GM19455 (cell line): Measurements from ENCODE around the gene ANXA11.
A peak's percentile ranks its signal among the peaks of the same experiment; 100 is the strongest.

Experiments
- ATAC-seq: cut with Tn5 transposase; IDR thresholded peaks from one replicate; pipeline ENCODE4 v1.9.1; 2021; ENCODE audit not compliant: unreplicated experiment

Gene ANXA11

GRCh38 chr10:80188713-80189112, 16.6 kb downstream of the ANXA11 start:
- ATAC-seq: no peak

DNA sequence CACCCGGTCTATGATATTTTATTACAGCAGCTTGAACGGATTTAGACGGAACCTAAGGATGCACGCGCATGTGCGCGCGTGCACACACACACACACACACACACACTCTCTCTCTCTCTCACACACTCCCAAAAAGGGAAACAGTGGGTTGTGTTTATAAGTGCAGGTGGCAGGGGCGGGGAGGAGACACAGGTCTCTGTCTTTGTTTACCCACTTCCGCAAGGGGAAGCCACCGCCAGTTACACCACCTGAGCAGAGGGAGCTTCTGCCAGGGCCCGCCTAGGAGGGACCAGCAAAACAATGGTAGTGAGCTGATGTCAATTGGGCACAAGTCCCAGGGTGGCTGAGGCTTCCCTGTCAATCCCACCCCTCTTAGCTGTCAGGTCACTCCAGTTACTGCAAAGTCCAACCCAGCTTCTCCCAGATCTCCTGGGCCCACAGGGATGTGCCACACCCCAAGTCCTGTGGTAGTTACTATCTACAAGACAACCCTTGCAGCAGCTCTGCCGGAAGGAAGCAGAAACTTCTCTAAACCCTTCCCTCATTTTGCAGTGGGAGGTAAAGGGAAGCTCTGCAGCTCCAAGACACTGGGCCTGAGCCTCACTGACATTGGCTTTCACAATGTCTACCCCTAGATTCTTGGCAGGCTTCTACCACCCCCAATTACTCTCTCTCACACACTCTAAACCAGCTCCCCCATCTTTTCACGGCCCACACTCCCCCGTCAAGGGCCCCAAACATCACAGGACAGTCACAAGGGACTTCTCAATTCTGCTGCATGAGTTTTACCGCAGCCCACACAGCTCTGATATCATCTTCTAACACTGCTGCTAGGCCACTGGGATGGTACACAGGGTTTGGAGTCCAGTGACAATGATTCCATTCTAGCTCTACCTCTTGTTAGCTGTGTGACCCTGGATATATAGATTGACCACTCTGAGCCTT, 17.6 kb downstream of the ANXA11 start:
- ATAC-seq: peak; percentile 87

GRCh38 chr10:80187060-80187459, 18.3 kb downstream of the ANXA11 start:
- ATAC-seq: no peak

DNA sequence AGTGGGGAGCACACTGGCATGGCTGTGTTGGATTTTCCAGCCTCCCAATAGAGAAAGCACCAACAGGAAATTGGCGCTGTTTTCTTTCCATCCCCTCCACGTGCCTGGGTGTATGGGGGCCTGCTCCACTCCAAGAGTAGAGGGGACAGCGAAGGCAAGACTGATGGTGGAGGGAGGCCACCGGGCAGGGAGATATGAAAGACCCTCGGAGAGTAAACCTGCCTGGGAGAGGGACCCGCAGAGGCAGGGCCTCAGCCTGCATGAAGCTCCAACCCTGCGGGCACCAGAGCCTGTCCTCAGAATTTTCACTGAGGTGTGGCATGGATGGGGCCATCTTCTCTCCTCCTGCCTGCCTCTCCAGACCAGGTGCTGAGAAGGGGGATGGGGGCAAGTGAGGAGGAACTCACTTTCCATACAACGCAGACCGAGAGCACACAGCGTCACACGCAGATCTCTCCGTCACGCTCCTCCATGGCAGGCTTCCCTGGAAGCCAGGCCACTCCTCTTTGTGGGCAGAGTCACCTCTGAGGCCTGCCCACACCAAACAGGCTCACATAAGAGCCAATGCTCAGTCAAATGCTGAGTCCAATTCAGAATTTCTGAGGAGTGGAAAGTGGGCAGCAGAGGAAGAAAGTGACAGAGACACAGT, 18.8 kb downstream of the ANXA11 start:
- ATAC-seq: no peak

- no peak for ATAC-seq
Observed at GRCh38 chr10:80185578-80186299, 19.6 kb downstream of the ANXA11 start.

DNA sequence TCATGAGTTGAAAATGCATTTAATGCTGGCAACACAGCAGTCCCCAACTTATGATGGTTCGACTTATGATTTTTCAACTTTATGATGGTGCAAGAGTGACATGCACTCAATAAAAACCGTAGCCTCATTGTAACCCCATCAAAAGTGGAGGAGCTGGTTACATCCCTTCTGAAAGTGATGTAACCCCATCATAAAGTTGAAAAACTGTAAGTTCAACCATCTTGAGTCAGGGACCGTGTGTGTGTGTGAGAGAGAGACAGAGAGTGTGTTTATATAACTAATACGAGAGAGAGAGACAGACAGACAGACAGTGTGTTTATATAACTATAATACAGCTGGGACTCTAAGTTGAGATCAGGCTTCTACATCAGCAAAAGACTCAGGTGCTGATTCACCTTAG, 21.0 kb downstream of the ANXA11 start:
- ATAC-seq: no peak

DNA sequence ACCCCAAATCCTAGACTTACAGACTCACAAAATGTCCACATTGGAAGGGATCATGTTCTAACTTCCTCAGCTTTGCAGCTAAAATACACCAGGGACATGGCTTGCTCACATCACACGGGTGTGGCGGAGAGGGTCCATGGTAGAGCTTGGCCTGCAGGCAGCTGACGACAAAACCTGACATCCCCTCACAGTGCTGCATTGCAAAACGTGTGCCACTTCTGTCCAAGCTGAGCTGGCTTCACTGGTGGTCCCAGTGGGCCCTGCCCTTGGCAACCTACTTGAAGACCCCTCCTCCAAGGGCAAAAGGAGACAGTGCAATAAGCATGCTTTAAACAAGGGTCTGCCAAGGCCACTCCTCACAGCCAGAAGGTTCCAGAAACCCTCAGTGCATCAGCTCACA, 21.9 kb downstream of the ANXA11 start:
- ATAC-seq: no peak

DNA sequence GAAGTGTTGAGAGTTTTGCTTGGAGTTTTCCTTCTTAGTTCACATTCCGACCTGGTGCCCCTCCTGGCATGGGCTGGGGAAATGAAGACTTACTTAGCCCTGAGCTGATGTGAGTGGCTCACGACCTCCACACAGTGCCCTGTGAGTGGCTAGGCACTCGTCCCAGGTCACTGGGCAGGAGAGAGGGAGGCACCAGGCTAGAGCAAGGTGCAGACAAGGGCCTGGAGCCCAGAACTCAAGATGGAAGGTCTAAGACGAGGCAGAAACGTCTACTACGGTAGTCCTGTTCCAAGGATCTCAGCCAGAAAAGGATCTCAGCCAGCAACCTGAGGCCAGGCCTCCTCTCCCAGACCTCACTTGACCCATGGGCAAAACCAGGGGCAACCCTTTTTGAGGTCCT, 22.4 kb downstream of the ANXA11 start:
- ATAC-seq: no peak

- no peak for ATAC-seq
Observed at GRCh38 chr10:80177781-80178636, 27.3 kb downstream of the ANXA11 start.

GRCh38 chr10:80176526-80176925, 28.8 kb downstream of the ANXA11 start:
- ATAC-seq: no peak

DNA sequence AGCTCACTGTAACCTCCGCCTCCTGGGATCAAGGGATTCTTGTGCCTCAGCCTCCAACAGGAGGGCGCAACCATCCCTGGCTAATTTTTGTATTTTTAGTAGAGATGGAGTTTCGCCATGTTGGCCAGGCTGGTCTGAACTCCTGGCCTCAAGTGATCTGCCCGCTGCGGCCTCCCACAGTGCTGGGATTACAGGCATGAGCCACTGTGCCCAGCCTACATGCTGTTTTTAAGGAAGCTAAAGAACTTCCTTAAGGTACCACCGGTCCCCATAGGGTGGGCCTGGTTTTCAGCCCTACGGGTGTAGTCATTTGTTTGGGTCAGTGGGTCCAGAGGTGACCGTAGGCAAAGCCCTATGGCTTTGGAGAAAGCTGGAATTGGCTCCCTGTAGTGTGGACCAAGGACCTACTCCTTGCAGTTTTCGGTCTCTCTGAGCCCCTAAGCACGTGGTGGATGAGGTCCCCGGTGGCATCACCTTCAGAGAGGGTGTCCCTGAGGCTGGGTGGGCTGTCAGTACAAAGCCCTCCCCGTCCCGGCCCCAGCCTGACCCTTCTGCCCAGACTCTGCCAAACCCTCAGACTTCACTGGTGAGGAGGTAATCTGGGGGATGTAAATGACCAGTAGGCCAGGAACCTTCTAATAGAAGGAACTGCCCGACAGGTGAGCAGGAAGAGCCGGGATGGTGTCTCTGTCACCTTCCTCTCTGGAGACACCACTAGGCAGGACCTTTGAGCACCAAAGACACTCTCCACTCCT, 30.5 kb downstream of the ANXA11 start:
- no peak for ATAC-seq

GRCh38 chr10:80173466-80173865, 31.9 kb downstream of the ANXA11 start:
- ATAC-seq: no peak

- ATAC-seq: no peak
Observed at GRCh38 chr10:80172896-80173295, 32.4 kb downstream of the ANXA11 start.

GRCh38 chr10:80171248-80171660, 34.1 kb downstream of the ANXA11 start:
- ATAC-seq: no peak

DNA sequence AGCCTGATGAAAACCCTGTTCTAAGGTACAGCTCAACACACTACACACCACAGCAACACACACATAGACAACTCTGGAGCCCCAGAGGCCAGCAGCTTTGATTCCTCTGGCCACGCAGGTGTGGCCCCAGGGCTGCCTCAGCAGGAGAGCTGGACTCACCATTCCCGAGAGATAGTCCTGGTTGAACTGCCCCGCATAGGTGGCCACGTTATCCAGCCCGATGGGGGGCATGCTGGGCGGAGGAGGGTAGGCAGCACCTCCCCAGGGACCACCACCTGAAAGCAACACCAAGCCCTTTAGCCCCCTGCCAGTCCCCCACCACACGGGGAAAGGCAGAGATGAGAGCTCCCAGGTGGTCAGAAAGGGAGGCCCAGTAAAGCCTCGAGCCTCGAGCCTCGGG, 34.7 kb downstream of the ANXA11 start:
- ATAC-seq: no peak

DNA sequence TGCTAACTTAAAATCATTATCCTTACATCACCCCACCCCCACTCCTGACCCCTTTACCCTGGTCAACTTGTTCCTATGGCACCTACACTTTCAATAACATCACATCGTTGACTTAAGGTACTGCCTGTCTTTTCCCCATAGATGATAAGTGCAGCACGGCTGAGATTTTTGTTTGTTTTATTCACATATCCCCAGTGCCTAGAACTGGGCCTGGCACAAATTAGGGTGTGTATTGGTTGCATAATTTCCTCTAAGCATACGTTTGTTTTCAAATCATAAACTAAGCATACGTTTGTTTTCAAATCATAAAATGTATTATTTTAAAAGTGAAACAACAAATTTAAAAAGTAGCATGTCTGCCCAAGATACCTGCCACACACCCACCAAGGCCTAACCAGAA, 35.3 kb downstream of the ANXA11 start:
- no peak for ATAC-seq

GRCh38 chr10:80168679-80169380, 36.5 kb downstream of the ANXA11 start:
- no peak for ATAC-seq

GRCh38 chr10:80168162-80168511, 37.2 kb downstream of the ANXA11 start:
- ATAC-seq: no peak

DNA sequence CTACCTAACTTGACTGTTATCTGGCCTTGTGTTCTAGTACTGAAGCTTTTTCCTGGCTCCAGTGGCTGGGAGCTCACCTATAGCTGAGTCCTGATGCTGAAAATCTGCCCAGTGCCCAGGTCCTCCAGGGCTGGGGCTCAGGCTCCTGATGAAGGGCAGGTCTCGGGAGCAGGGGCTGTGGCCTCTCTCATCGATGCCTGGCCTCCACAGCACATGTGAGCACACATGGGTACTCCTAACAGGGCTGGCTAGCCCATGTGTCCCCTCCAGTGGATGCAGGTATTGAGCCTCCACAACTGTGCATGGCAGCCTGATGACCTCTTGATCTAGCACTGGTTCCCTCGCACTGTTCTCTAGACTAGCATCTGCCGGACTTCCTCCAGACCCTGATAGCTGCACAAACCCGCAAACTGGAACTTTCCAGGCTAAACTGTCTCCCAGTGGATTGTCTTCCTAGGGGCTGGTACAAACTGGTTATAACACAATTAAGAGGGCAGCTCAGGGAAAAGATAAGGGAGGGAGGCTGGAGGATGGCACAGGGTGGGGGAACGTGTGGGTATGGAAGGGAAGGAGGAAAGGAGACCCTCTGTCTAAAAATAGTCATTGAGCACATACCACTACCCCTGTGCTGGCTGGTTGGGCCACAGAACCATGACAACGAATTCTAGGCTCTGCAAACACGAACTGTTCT, 37.7 kb downstream of the ANXA11 start:
- no peak for ATAC-seq
